Fibroblast of skin of left quadriceps (primary cell): Measurements from ENCODE around the gene C1QTNF8.
A peak's percentile ranks its signal among the peaks of the same experiment; 100 is the strongest.

Experiments used
- DNase-seq, 2 experiments: peaks; one replicate each; pipeline ENCODE4 v3.0.0-alpha.2; 2013; ENCODE audit warnings: low read depth in 2 of 2

Gene C1QTNF8

DNA sequence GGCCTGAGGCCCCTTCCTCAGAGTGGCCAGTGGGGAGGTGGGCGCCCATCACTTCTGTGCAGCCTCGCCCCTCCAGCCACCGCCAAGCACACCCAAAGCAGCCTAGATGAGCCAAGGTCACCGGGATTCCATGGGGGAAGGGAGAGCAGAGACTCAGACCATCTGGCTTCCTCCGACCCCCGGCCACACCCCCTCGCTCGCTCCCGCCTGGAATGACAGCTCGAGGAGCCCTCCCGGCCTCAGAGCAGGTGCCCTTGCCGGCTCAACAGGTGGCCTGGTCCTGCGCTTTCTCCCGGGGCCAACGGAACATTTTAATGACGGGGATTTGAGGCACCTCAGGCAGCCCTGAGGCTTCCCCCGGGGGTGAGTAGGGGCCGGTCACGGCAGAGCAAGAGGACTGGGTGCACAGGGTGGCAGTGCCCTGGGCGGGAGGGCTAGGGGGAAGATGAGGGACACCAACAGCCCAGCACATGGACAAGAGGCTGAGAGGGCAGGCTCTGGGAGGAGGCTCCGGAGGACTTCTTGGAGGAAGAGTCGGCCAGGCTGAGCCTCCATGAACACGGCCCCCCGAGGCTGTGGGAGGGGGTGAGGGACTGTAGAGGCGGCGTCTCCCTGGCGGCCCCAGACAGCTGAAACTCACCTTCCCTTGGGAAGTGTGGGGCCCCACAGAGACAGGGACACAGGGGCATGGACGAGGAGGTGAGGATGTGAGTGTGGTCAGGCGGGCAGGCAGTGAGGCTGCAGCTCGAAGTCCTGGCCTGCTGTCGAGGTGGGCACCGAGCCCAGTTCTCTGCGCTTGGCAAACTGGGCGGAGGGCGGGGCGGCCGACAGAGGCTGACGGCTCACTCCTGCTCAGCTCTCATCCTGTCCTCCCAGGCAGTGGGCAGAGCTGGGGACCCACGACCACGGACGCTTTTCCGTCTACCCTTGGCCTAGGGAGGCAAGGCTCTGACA is 12.5 kb upstream of the C1QTNF8 start:
- no peak for DNase-seq

DNA sequence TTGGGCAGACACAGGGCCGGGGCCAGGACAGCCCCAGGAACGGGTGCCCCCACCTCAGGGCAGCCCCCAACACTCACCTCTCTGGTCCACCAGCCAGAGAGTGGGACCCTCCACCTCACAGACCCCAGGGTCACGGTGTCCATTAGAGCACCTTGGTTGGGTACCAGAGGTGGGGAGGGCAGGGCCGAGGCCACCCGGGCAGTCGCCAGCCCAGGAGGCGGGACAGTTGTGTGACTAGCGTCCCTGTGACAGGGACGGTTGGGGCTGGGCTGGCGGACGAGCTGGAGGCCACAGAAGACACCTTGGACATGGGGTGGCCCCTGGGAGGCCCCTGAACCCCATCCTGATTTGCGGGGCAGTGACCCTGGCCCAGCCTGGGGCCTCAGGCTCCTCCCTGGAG is 11.7 kb upstream of the C1QTNF8 start:
- no peak for DNase-seq

DNA sequence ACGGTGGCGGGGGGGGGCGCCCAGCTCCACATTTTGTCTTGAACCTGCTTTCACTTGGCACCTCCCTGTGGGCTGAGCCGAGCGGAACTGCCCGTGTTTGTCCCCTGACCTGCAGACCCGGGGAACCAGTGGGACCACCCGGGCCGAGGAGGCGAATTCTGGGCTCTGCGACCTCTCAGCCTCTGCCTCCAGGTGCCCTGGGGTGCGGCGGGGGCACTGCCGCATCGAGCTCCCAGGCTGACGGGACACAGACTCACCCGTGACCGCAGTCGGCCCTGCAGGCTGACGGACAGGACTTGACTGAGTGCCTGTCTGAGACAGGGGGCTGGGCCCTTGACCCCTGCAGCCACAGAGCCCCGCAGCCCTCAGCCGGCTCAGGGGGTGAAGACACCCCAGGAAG is 11.1 kb upstream of the C1QTNF8 start:
- no peak for DNase-seq

DNA sequence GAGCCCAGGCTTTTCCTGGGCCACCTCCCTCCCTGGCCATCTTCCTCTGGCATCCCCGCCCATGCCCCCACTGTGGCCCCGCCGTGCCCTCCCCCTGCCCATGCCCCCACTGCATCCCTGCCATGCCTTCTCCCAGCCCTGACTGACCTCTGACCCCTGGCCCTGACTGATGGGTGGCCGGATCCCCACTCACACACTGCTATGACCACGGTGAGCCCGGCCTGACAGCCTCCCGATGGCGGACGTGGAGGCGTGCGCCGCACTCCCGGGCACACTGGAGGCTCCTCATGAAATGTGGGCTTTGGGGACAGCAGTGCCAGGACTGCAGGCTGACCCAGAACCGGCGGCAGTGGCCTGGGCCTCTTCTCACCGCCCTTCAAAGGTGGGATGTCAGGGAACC is 10.6 kb upstream of the C1QTNF8 start:
- no peak for DNase-seq

DNA sequence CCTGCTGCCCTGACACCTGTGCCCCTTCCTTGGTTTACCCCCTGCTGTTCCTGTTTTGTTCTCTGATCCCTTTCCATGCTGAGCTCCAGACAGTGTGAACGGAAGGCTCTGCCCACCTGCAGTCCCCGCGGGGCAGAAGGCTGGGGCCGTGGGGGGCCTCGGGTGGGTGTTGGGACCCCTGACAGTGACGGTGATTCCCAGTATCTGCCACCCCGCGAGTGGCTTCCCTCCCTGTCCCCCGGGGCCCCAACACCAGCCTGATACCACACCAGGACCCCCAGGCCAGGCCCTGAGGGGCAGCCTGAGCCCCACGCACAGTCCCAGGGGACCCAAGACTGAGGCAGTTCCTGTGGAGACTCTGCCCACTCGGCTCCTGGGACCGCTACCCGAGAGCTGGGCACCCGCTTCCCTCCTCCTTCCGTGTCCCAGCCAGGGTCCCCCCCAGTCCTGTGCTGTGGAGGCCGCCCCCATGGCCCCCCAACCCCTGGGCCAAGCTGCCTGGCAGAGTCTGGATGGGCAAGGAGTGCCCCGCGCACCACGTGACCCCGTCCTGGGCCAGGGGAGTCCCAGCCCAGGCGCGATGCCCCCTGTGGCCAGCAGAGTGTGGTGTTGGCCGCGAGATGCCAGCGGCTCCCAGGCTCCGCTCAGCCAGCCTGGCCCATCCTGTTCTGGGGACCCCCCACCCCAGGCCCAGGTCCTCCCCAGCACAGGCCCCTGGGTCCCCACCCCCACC is 10.0 kb upstream of the C1QTNF8 start:
- peak in 1 of 2 experiments; percentile 2 for DNase-seq

DNA sequence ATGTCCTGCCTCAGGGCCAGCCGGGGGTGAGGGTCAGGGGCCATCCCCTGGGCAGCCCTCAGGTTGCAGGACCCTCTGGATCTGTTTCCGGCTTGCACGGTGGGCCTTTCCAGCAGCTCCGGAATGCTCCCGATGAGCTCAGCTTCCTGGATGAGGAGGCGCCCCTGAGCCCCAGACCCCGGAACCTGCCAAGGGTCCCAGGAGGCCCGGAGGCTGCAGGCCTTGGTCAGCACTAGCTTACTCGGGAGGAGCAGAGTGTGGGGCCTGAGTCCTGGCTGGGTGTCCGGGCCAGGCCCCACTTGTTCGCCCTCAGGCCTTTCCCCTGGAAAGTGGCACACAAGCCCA is 7.6 kb upstream of the C1QTNF8 start:
- no peak for DNase-seq

DNA sequence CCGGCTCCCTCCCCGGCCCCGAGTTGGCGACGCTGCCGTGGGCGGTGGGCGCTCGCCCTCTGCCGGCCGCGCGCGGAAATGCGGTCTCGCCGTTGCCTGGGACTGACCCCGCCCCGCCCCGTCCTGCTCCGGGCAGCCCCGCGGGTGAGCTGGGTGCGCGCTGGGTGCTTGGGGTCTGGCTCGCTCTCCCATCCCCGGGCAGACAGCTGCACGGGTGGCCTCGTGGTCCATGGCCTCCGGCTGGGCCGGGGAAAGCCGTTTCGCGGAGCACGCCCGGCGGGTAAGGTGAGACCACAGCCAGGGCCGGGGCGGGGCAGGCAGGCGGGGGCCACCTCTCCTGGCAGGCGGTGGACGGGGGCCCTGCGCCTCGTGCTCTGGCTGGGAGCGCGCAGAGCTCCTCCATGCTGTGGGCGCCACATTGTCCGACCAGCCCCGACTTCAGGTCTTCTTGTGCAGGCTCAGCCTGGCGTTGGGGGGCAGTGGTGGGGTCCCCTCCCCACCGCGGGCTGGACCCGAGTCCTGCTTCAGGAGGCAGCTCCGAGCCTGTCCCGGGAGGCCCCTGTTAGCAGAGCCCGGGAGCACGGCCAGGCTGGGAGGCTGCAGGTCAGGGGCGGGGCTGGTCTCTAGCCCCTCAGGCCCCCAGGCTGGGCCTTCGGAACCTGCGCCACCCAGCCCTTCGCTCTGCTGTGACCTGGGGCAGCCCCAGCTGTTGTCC is 7.0 kb upstream of the C1QTNF8 start:
- peak in 1 of 2 experiments; percentile 3 for DNase-seq

DNA sequence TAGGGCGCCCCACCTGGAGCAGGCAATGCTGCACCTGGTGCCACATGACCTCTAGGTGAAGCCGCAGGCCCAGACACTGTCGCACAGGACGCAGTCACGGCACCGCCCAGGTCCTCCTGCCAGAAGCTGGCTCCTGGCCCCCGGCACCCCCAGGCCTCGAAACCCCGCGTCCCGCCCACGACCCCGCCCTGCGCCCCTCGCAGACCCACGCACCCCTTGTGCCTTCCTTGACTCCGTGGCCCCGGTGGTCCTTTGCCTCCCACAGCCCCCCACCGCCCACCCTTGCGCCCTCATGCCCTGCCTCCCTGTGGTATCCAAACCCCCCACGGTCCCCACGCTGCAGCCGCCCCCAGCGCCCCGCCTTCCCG is 6.3 kb upstream of the C1QTNF8 start:
- DNase-seq = no peak

DNA sequence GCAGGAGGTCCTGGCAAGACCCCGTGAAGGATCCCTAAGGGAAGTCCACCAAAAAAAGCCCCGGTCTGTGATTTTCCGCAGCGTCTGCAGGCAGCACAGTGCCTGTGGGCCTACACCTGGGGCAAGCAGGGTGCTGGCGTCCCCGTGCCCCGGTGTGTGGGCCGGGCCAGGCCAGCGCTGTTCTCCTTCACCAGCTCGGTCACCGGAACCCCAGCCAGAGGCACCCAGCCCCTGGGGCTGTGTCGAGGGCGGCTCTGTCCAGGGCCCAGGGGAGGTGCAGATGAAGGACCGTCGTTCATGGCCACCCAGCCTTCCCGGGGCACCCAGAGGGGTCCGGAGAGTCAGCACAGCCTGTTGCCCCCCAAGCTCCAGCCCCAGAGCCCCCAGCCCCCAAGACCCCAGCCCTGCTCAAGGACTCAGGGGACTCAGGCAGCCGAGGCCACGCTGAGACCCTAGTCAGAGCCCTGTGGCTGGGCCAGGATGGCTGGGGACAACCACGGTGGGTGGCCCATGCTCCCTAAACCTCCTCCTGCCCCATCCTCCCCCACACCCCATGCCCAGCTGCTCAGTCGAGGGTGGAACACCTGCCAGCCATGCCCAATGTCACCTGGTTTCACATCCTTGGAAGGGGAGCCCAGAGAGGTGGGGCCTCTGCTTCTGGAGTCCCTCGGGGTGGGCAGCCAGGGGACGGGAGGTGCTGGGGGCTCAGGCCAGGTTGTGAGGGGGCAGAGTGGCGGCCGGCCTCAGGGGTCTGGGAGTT is 5.7 kb upstream of the C1QTNF8 start:
- no peak for DNase-seq

DNA sequence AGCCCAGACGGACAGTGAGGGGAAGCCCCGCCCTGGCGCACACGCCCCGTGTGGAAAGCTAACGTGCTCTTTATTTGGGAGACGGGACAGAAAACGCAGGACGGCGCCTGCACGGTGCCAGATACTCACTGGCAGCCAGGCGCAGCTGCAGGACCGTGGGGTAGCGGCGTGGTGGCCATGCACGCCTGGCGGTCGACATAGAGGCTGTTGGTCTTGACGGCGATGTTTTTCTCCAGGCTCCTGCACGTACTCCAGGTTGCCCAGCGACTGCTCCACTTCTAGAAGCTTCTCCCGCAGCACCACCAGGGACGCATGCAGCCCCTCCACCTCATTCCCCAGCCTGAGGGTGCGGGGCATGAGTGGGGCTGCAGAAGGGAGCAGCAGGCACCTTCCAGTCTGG is 5.1 kb upstream of the C1QTNF8 start:
- no peak for DNase-seq

DNA sequence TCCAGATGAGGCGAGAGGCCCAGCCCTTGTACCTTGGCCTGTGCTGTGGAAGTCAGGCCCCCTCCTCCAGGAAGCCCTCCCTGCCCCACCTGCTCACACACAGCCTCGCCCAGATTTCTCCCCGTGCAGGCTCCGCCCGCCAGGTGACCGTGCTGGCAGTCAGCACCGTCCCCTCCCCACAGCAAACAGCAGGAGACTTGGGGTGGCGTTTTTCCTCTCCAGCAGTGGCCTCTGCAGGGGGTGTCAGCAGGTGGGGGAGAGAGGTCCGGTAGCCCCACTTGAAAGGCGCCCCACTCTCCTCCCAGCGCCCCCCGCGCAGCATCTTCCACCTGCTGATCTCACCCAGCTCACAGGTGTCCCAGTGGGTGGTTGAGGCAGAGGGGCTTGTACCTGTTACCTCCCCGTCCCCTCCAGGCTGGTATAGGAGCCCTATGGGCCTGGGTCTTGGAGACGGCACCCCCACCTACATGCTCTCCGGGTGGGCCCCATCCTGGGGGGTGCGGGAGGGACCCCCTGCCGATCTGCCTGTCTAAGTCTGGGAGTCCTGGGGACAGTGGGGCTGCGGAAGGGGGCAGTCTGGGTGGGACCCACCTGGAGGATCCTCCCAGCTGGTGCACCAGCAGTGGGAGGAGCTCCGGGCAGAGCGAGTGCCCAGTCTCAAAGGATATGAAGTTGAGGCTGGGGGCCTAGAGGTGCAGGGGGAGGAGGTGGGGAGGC is 4.2 kb upstream of the C1QTNF8 start:
- DNase-seq = no peak

DNA sequence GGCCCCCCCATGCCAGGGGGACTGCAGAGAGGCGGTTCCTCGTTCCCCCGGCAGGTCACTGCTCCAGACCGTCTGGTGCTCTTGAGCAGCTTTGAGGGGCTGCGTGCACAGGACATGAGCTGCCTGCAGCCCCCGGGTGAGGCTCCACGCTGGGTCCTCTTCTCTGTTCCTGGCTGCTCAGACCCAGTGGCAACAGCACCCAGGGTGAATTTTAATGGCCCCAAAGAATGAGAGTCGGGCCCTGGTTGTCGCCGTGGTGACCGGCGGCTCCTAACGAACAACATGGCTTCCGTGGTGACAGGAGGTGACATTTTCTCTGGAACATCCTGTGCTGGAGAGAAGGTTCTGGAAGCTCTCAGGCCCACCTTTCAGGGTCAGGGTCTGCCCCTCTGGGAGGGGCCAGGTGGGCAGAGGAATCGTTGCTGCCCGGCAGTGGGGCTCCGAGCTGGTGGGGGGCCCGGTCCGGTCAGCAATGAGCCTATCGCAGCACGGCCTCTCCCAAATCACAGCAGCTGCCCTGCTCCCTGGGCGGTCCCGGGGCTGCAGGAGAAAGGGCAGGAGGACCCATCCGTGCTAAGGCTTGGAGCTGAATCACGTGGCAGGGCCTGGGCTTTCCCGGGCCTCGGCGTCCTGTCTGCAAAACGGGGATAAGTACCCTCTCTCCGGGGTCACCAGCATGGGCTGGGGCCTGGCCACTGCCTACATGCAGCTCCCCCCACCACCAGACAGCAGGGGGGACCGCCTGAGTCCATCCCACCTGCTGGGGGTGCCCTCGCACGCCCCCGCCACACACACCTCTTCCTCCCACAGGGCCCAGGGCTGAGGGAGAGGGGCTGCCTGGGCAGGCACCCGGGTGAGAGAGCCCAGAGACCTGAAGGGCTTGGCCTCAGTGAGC is 3.4 kb upstream of the C1QTNF8 start:
- DNase-seq = no peak

DNA sequence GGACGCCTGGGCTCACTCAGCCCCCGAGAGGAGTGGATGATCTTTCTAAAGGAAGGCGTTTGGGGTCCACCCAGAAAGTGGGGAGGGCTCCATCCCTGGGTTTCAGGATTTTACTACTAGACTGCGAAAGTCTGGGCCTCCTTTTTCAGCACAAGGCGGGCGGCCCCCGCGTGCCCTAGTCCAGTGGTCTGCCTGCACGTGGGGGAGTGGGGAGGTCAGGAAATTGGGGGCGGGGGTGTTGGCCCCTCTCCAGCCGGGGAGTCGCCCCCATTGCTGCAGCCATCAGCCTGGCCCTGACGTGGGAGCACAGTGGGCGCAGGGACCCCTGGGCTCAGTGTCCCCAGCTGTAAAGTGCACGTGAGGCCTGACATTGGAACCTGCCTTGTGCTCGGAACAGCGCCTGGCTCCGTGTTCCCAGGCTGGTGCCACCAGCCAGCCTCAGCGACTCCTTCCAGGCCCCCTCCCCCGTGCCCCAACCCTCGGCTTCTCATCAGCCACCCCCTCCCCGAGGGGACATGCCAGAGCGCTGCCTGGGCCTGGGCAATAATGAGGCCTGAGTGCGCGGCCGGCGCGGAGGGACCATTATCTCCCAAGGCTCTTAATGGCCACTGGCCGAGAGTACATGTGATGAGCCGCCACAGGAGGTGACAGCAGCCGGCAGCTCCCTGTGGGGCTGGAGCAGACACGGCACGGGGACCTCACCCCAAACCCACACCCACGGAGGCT is 2.4 kb upstream of the C1QTNF8 start:
- DNase-seq = no peak

DNA sequence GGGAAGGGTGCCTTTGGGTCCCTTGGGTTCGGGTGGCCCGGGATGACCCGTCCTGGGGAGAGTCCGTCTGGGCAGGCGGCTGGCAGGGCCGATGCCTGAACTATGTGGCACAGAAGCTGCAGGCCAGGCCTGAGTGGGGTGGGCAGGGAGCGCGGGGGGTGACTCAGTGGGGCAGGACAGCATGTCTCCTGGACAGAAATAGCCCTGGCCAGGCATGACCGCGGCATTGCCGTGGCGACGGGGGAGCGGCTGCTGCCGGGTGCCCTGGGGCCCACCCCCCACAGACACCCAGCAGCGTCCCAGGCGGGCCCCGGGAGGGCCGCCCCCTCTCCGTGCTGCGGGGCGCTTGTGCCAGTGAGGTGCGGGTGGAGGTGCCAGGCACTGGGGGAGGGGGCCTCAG is 1.8 kb upstream of the C1QTNF8 start:
- no peak for DNase-seq

DNA sequence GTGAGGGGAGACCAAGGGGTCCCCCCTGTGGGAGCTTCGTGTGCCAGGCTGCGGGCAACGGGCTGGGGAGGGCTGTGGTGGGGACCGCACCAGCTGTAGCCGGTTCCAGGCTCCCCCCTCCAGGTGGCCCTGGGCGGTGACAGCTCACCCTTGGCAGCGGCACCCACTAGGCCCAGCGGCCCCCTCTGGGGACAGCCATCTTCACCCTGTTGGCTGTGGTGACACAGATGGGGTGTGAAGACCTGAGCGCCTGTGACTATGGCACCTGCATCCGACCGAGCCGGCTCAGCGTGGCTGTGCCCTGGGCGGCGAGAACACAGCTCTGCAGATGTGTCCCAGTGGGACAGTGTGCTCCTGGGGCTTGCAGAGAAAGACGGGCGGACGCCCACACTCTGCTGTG is 1.1 kb upstream of the C1QTNF8 start:
- no peak for DNase-seq

DNA sequence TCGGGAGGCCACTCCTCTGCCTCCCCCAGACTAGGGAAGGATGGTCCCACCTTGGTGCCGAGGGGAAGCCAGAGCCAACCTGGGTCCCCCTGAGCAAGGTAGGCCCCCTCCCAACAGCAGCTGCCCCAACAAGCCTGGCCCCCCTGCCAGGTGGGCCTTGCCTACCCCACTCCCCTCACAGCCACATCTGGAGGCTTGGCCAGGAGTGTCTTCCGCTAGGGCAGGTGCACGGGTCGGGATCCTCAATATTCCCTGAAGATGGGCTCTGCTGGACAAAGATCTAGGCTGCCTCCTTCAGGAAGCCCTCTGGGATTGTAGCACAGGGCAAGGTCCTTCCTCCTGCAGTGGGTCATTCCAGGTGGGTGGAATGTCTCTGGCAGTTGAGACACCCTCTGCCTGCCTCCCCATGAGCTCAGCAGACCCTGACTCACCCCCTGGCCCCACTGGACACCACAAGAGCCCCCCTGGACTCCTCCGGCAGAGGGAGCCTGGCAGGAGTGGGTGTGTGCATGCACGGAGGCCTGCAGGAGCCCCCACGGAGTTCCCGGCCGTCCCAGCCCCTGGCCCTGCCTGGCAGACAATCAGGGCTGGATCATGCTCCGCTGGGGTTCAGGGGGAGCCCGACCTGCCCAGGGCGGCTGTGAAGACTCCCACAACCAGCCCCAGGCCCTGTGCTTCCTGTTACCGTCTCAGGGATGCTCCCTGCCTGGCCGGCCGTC is 435 bp downstream of the C1QTNF8 start:
- DNase-seq = no peak

DNA sequence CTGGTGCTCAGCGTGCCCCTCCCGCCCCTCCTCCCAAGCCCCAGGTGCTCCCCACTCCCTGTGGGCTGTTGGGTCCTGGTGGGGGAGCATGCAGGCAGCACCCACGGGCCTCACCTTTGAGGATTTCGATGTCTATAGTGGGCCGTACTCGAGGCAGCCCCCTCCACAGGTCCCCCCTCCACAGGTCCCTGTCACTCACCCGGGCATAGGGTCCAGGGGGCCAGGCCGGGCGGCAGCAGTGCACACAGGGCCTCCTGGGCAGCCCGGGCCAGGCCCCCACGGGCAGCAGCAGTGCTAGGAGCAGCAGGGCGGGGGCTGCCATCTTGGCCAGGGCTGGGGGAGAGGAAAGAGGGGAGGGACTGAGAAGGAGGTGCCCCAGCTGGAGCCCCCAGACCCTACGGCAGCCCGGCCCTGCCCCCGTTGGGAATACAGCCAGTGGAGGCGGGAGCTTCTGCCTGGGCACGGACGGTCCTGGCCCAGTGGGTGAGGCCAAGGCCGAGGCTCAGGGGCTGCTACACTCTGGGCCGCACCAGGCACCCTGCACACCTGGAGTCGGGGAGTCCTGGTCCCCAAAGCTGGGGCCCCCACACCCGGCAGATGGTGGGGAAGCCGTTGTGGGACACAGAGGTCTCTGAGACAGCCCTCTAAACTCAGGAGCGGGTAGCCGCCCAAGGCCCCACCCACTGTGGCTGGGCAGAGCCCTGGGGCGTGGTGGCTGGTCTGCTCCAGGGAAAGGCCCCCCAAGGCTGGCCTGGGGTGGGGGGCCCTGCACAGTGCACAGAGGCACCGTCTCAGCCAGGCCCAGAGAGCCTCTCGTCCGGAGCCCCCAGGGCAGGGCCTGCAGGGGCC is 1.2 kb downstream of the C1QTNF8 start:
- no peak for DNase-seq

DNA sequence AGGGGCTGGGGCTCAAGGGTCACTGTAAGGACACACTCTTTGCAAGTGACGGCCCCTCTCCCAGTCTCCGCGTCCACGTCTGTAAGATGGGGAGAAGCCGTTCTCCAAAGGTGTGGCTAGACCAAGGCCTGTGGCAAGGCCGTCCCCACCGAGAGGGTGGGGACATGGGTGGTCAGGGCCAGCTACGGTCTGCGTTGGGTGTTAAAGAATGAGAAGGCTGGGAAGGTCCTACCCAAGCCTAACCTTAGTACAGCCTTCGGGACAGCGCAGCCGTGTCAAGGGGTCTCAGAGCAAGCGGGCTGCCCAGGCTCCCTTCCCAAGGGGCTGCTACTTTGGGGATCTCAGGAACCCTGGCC is 1.9 kb downstream of the C1QTNF8 start:
- DNase-seq = no peak
